GM13976 (cell line): Measurements from ENCODE around the gene CRY1.

Experiments
- DNase-seq: peaks from one replicate; pipeline ENCODE4 v3.0.0; 2012; ENCODE audit warnings: low spot score
- CTCF ChIP-seq: IDR thresholded peaks from 2 replicates; pipeline ENCODE4 v1.5.1; 2012; ENCODE audit warnings: borderline replicate concordance, mild to moderate bottlenecking; ENCODE audit not compliant: insufficient read depth; ENCODE audit errors: extremely low read depth, missing control alignments, control extremely low read depth
- in situ Hi-C: fragments of 300-500 bp; cut with MboI; formaldehyde crosslinking; loops from one replicate; pipeline ENCODE4 v1.12.0; 2022; ENCODE audit warnings: low sequenced_read_pairs, mixed read lengths, inconsistent platforms; ENCODE audit not compliant: unreplicated experiment

The CRY1 gene

DNA sequence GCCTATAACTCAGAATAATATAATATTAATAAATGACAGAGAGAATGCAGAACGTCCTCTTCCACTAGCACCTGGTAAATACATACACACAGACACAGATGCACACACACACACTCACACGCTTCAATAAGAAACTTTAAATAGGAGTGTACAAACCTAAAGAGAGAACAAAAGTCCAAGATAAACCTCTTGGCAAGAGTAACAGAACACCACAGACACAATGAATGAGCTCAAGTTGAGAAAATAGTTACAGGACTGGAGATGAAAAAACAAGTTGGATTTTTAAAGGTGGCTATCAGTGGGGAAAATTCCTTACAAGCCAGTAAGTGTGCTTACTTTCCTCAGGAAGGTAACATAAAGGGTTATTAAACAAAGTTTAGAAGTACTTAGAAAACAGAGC lies 35.2 kb downstream of the CRY1 start:
- no peak for TF ChIP-seq CTCF
- in situ Hi-C loops = no loop called here
- no peak for DNase-seq

DNA sequence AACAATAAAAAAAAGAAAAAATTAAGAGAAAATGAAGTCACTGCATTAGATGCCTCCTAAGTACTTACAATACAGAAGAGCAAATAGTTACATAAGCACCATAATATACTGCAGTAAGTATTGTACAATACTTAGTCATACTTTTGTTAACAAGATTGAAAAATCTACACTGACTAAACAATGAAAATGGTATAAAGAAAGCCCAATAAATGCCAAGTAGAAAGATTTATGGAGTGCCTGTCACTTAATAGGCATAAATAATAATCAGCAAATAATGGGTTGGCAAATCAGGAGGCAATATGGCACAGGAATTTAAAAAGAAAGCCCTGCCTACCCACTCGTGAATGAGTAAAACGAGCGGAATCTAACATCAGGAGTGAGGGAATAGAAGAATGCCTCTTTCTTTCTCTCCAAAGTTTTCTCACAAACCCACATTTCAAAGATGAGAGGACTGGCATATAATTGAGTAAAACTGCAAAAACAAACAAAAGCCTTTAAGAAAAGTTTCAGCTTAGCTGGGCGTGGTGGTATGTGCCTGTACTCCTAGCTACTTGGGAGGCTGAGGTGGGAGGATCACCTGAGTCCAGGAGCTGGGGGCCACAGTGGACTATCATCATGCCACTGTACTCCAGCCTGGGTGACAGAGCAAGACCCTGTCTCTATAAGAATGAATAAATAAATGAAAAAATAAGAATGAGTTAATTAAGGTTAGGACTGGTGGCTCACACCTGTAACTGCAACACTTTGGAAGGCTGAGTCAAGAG lies 36.1 kb downstream of the CRY1 start:
- in situ Hi-C loops = no loop called here

GRCh38 chr12:107053709-107054108 lies 39.6 kb downstream of the CRY1 start:
- DNase-seq = no peak
- in situ Hi-C loops = no loop called here
- no peak for TF ChIP-seq CTCF

More for the DNA sequence above, 36.1 kb downstream of the CRY1 start:
- TF ChIP-seq CTCF = no peak
- no peak for DNase-seq

- no peak for TF ChIP-seq CTCF
- no peak for DNase-seq
- in situ Hi-C loops = no loop called here
These were observed 48.2 kb downstream of the CRY1 start for GRCh38 chr12:107045186-107045585.

- DNase-seq = no peak
- TF ChIP-seq CTCF = no peak
- in situ Hi-C loops = no loop called here
These were observed 50.5 kb downstream of the CRY1 start for GRCh38 chr12:107042801-107043200.

DNA sequence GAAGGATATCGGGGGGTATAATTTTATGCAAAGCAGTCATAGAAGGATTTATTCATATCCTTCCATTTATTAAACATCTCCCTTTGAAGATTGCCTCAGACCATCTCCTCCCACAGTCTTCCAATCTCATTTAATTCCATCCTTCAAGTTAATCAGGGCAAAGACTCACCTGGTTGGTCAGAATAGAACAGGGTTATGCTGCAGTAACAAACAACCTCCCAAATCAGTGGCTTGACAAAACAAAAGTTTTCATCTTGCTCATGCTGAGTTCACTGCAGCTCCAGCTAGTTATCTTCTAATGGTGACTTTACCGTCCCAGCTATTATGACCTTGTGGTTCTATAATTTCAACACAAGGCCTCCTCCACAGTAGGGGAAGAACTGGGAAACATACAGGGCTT lies 57.6 kb downstream of the CRY1 start:
- in situ Hi-C loops = no loop called here
- DNase-seq = no peak
- TF ChIP-seq CTCF = no peak
